ENCODE measurements around the gene RACK1. TPM values are rescaled to one million over a fixed set of nuclear protein-coding genes. Genes with fewer than 3 reads are reported as not detected.
A peak's percentile ranks its signal among the peaks of the same experiment; 100 is the strongest.
"Not testable (repeated sequence)": the region's sequence is repeated elsewhere in the genome, so short reads cannot be mapped to it uniquely, and the experiment has no call there.

Gene RACK1
- total RNA-seq (1,000 to 10,000 TPM; 1,628 to 2,875 TPM), polyA plus RNA-seq (ENCODE audit: insufficient read length in 2 of 2) (1,000 to 10,000 TPM; 1,370 to 1,428 TPM)
- long read RNA-seq, donor 1, transcript RACK1-210 (8 exons, 1,098 nt): minor isoform, 217 of 788 reads
- long read RNA-seq, donor 1, transcript RACK1-227 (8 exons, 1,403 nt): major isoform, 316 of 788 reads
- long read RNA-seq, donor 1, transcript RACK1-233 (3 exons, 791 nt): minor isoform, 27 of 788 reads
- long read RNA-seq, donor 1, transcript RACK1-224 (8 exons, 1,150 nt): minor isoform, 8 of 788 reads
- long read RNA-seq, donor 1, partial matches to known transcripts: 173 of 788 reads
- long read RNA-seq, donor 1, other reads (novel, unspliced or antisense): 24 of 788 reads
- long read RNA-seq, donor 2, transcript RACK1-233 (3 exons, 791 nt): minor isoform, 25 of 427 reads
- long read RNA-seq, donor 2, transcript RACK1-227 (8 exons, 1,403 nt): major isoform, 144 of 427 reads
- long read RNA-seq, donor 2, transcript RACK1-210 (8 exons, 1,098 nt): minor isoform, 94 of 427 reads
- long read RNA-seq, donor 2, partial matches to known transcripts: 136 of 427 reads
- long read RNA-seq, donor 2, other reads (novel, unspliced or antisense): 14 of 427 reads
- long read RNA-seq, donor 3, transcript RACK1-210 (8 exons, 1,098 nt): minor isoform, 148 of 536 reads
- long read RNA-seq, donor 3, transcript RACK1-227 (8 exons, 1,403 nt): major isoform, 192 of 536 reads
- long read RNA-seq, donor 3, transcript RACK1-233 (3 exons, 791 nt): minor isoform, 26 of 536 reads
- long read RNA-seq, donor 3, transcript RACK1-220 (3 exons, 581 nt): minor isoform, 11 of 536 reads
- long read RNA-seq, donor 3, partial matches to known transcripts: 142 of 536 reads
- long read RNA-seq, donor 3, other reads (novel, unspliced or antisense): 0 of 536 reads
- long read RNA-seq, donor 4, transcript RACK1-233 (3 exons, 791 nt): minor isoform, 80 of 2,163 reads
- long read RNA-seq, donor 4, transcript RACK1-227 (8 exons, 1,403 nt): major isoform, 768 of 2,163 reads
- long read RNA-seq, donor 4, transcript RACK1-216 (2 exons, 358 nt): minor isoform, 39 of 2,163 reads
- long read RNA-seq, donor 4, transcript RACK1-210 (8 exons, 1,098 nt): minor isoform, 546 of 2,163 reads
- long read RNA-seq, donor 4, partial matches to known transcripts: 621 of 2,163 reads
- long read RNA-seq, donor 4, other reads (novel, unspliced or antisense): 58 of 2,163 reads

GRCh38 chr5:181243564-181244343, at the start of gene RACK1:
RACK1 (minus strand) TSS chr5:181243906; CDS start chr5:181243800, 106 bp downstream.
- H3K4me1 ChIP-seq (ENCODE audit: control insufficient read depth, insufficient read depth, low read length): peaks cover 56% of the 10 kb centered on the region
- 0% methylated on average over 45 of the region's 50 CpGs for WGBS (ENCODE audit: insufficient coverage)

GRCh38 chr5:181287331-181287730, 43.6 kb upstream of the RACK1 start:
- H3K4me3 ChIP-seq (ENCODE audit: low read depth, low read length): not testable (repeated sequence)
- no CpG with 5 or more reads among the region's 1 CpG for WGBS (ENCODE audit: insufficient coverage)

More at GRCh38 chr5:181243564-181244343, at the start of gene RACK1:
- peak; percentile 91 to 99 (median 96) for DNase-seq (ENCODE audit: low read depth in 4 of 6, low spot score in 6 of 6)
- no peaks in the 10 kb centered on the region for H3K9me3 ChIP-seq (ENCODE audit: control insufficient read depth, insufficient read depth, low read length)
- peaks cover 34% of the 10 kb centered on the region for H3K36me3 ChIP-seq (ENCODE audit: control insufficient read depth, insufficient read depth, low read length)
- H3K27ac ChIP-seq (ENCODE audit: low read depth, low read length): peak within 1 kb of the TSS; percentile 98
- H3K4me3 ChIP-seq (ENCODE audit: low read depth, low read length): peak within 1 kb of the TSS; percentile 98
- H3K27me3 ChIP-seq (ENCODE audit: control insufficient read depth, insufficient read depth, low read length): no peaks in the 10 kb centered on the region

GRCh38 chr5:181285962-181286705, 42.4 kb upstream of the RACK1 start:
- 94% methylated on average over 8 of the region's 10 CpGs for WGBS (ENCODE audit: insufficient coverage)

More at GRCh38 chr5:181287331-181287730, 43.6 kb upstream of the RACK1 start:
- H3K9me3 ChIP-seq (ENCODE audit: control insufficient read depth, insufficient read depth, low read length); H3K27ac ChIP-seq (ENCODE audit: low read depth, low read length); DNase-seq (ENCODE audit: low read depth in 4 of 6, low spot score in 6 of 6); H3K27me3 ChIP-seq (ENCODE audit: control insufficient read depth, insufficient read depth, low read length); H3K4me1 ChIP-seq (ENCODE audit: control insufficient read depth, insufficient read depth, low read length): not testable (repeated sequence)
- H3K36me3 ChIP-seq (ENCODE audit: control insufficient read depth, insufficient read depth, low read length): peaks cover 12% of the 10 kb centered on the region

GRCh38 chr5:181283841-181284755, 40.4 kb upstream of the RACK1 start:
- not testable (repeated sequence) for H3K4me1 ChIP-seq (ENCODE audit: control insufficient read depth, insufficient read depth, low read length); DNase-seq (ENCODE audit: low read depth in 4 of 6, low spot score in 6 of 6); H3K27me3 ChIP-seq (ENCODE audit: control insufficient read depth, insufficient read depth, low read length); H3K9me3 ChIP-seq (ENCODE audit: control insufficient read depth, insufficient read depth, low read length); H3K27ac ChIP-seq (ENCODE audit: low read depth, low read length); H3K4me3 ChIP-seq (ENCODE audit: low read depth, low read length)
- H3K36me3 ChIP-seq (ENCODE audit: control insufficient read depth, insufficient read depth, low read length): peaks cover 12% of the 10 kb centered on the region
- WGBS (ENCODE audit: insufficient coverage): 60% methylated on average over 1 of the region's 6 CpGs

More at GRCh38 chr5:181285962-181286705, 42.4 kb upstream of the RACK1 start:
- H3K9me3 ChIP-seq (ENCODE audit: control insufficient read depth, insufficient read depth, low read length); H3K27ac ChIP-seq (ENCODE audit: low read depth, low read length); H3K4me1 ChIP-seq (ENCODE audit: control insufficient read depth, insufficient read depth, low read length); DNase-seq (ENCODE audit: low read depth in 4 of 6, low spot score in 6 of 6); H3K27me3 ChIP-seq (ENCODE audit: control insufficient read depth, insufficient read depth, low read length); H3K4me3 ChIP-seq (ENCODE audit: low read depth, low read length): not testable (repeated sequence)
- H3K36me3 ChIP-seq (ENCODE audit: control insufficient read depth, insufficient read depth, low read length): peaks cover 12% of the 10 kb centered on the region

- H3K27me3 ChIP-seq (ENCODE audit: control insufficient read depth, insufficient read depth, low read length): no peaks in the 10 kb centered on the region
- no peaks in the 10 kb centered on the region for H3K9me3 ChIP-seq (ENCODE audit: control insufficient read depth, insufficient read depth, low read length)
- H3K27ac ChIP-seq (ENCODE audit: low read depth, low read length): no peak overlapping the region
- no peaks in the 10 kb centered on the region for H3K4me1 ChIP-seq (ENCODE audit: control insufficient read depth, insufficient read depth, low read length)
- DNase-seq (ENCODE audit: low read depth in 4 of 6, low spot score in 6 of 6): no peak
- no peak overlapping the region for H3K4me3 ChIP-seq (ENCODE audit: low read depth, low read length)
- 92% methylated on average over 12 of the region's 13 CpGs for WGBS (ENCODE audit: insufficient coverage)
- peaks cover 12% of the 10 kb centered on the region for H3K36me3 ChIP-seq (ENCODE audit: control insufficient read depth, insufficient read depth, low read length)
Observed at GRCh38 chr5:181283347-181283746, 39.6 kb upstream of the RACK1 start.

GRCh38 chr5:181282874-181283273, 39.2 kb upstream of the RACK1 start:
- Histone ChIP-seq H3K27me3 (ENCODE audit: control insufficient read depth, insufficient read depth, low read length) (no peaks in the 10 kb centered on the region), H3K4me1 (ENCODE audit: control insufficient read depth, insufficient read depth, low read length) (no peaks in the 10 kb centered on the region), H3K27ac (ENCODE audit: low read depth, low read length) (no peak overlapping the region), H3K36me3 (ENCODE audit: control insufficient read depth, insufficient read depth, low read length) (peaks cover 12% of the 10 kb centered on the region), H3K9me3 (ENCODE audit: control insufficient read depth, insufficient read depth, low read length) (no peaks in the 10 kb centered on the region), H3K4me3 (ENCODE audit: low read depth, low read length) (no peak overlapping the region)
- DNase-seq (ENCODE audit: low read depth in 4 of 6, low spot score in 6 of 6): no peak
- WGBS (ENCODE audit: insufficient coverage): no CpG with 5 or more reads among the region's 7 CpGs

- 81% methylated on average over 5 of the region's 16 CpGs for WGBS (ENCODE audit: insufficient coverage)
- not testable (repeated sequence) for H3K27ac ChIP-seq (ENCODE audit: low read depth, low read length); H3K4me3 ChIP-seq (ENCODE audit: low read depth, low read length); H3K27me3 ChIP-seq (ENCODE audit: control insufficient read depth, insufficient read depth, low read length); H3K4me1 ChIP-seq (ENCODE audit: control insufficient read depth, insufficient read depth, low read length); DNase-seq (ENCODE audit: low read depth in 4 of 6, low spot score in 6 of 6); H3K9me3 ChIP-seq (ENCODE audit: control insufficient read depth, insufficient read depth, low read length)
- H3K36me3 ChIP-seq (ENCODE audit: control insufficient read depth, insufficient read depth, low read length): peaks cover 12% of the 10 kb centered on the region
Observed at GRCh38 chr5:181282415-181282814, 38.7 kb upstream of the RACK1 start.

- H3K4me1 ChIP-seq (ENCODE audit: control insufficient read depth, insufficient read depth, low read length): no peaks in the 10 kb centered on the region
- no peaks in the 10 kb centered on the region for H3K9me3 ChIP-seq (ENCODE audit: control insufficient read depth, insufficient read depth, low read length)
- H3K27ac ChIP-seq (ENCODE audit: low read depth, low read length): no peak overlapping the region
- no peak for DNase-seq (ENCODE audit: low read depth in 4 of 6, low spot score in 6 of 6)
- H3K4me3 ChIP-seq (ENCODE audit: low read depth, low read length): no peak overlapping the region
- WGBS (ENCODE audit: insufficient coverage): 95% methylated on average over 13 of the region's 18 CpGs
- peaks cover 12% of the 10 kb centered on the region for H3K36me3 ChIP-seq (ENCODE audit: control insufficient read depth, insufficient read depth, low read length)
- H3K27me3 ChIP-seq (ENCODE audit: control insufficient read depth, insufficient read depth, low read length): no peaks in the 10 kb centered on the region
Observed at GRCh38 chr5:181281984-181282316, 38.2 kb upstream of the RACK1 start.
